ENCODE data around the gene DHODH. TPM values are rescaled to one million over a fixed set of nuclear protein-coding genes. Genes with fewer than 3 reads are reported as not detected.

The DHODH gene
- total RNA-seq: 10 to 100 TPM; 13.2 to 14.5 TPM

- Mint-ChIP-seq H3K36me3 (peaks cover 5% of the 10 kb centered on the region), H3K27me3 (peaks cover 5% of the 10 kb centered on the region), H3K27ac (peak within 1 kb of the TSS; percentile 96), H3K9me3 (no peaks in the 10 kb centered on the region), H3K4me3 (peak within 1 kb of the TSS; percentile 99), H3K4me1 (peaks cover 18% of the 10 kb centered on the region)
- DNase-seq (peak; percentile 96), ATAC-seq (ENCODE audit: low read depth) (peak; percentile 100)
- POLR2A ChIA-PET: interaction anchor here (0.7 kb wide), 1 partner anchor 740 kb away, joined by 4 read pairs; no protein-coding TSS in a partner anchor
Measured at GRCh38 chr16:72008424-72009216, at the start of gene DHODH. Gene DHODH (plus strand): TSS chr16:72008744. CDS start chr16:72008765, 21 bp downstream.

- POLR2A ChIA-PET: interaction anchor here (0.8 to 1.4 kb wide), 4 partner anchors 38 to 396 kb away, joined by 3 to 4 read pairs (median 3); partner anchors contain the start of genes AP1G1 and IST1
- H3K36me3 Mint-ChIP-seq: no peaks in the 10 kb centered on the region
Measured at GRCh38 chr16:71961066-71962039, 47.2 kb upstream of the DHODH start.

DNA sequence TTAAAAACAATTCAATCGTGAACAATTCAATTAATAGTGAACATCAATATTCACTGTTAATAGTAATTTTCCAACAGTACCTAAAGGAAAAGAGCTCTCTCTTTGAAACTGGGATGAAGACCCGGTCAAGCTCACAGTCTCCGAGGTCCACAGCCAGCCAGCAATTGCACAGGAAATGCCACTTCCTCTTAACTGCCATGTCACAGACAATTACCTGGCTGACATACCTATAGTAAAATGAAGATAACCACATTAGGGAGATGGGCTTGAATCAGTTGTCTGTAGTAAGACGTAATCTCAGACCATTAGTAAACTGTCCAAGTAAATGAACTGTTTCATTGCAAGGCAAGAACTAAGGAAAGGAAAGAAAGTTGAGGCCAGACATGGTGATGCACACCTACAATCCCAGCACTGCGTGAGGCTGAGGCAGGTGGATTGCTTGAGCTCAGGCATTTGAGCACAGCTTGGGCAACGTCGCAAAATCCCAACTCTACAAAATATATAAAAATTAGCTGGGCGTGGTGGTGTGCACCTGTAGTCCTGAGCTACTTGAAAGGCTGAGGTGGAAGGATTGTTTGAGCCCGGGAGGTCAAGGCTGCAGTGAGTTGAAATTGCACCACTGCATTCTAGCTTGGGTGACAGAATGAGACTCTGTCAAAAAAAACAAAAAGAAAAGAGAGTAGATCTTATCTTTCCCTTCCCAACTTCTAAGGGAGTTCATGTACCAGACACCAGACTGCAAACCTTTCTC lies 45.2 kb upstream of the DHODH start:
- no peak for DNase-seq
- peaks cover 15% of the 10 kb centered on the region for H3K4me1 Mint-ChIP-seq

More at GRCh38 chr16:71961066-71962039, 47.2 kb upstream of the DHODH start:
- Mint-ChIP-seq H3K27me3 (peaks cover 10% of the 10 kb centered on the region), H3K4me1 (peaks cover 21% of the 10 kb centered on the region), H3K27ac (no peak overlapping the region), H3K4me3 (no peak overlapping the region), H3K9me3 (no peaks in the 10 kb centered on the region)
- peak; percentile 83 for DNase-seq
- peak; percentile 83 for ATAC-seq (ENCODE audit: low read depth)

DNA sequence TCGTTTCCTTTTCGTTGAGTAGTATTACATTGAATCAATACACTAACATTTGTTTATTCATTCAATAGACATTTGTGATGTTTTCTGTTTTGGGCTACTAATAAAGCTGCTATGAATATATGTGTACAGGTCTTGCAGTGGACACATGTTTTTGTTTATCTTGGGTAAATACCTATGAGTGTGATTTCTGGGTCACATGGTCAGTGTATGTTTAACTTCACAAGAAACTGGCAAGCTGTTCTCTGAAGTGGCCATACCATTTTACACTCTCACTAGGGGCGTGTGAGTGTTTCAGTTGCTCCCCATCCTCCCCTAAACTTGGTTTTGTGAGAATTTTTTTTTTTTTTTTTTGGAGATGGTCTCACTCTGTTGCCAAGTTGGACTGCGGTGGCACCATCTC lies 43.3 kb upstream of the DHODH start:
- ATAC-seq (ENCODE audit: low read depth) (no peak), DNase-seq (no peak)
- POLR2A ChIA-PET: interaction anchor here (0.7 kb wide), 1 partner anchor 314 kb away, joined by 3 read pairs; no protein-coding TSS in a partner anchor
- Mint-ChIP-seq H3K9me3 (no peaks in the 10 kb centered on the region), H3K4me3 (no peak overlapping the region), H3K4me1 (peaks cover 13% of the 10 kb centered on the region), H3K27ac (no peak overlapping the region), H3K27me3 (peaks cover 4% of the 10 kb centered on the region), H3K36me3 (no peaks in the 10 kb centered on the region)

More for the DNA sequence above, 45.2 kb upstream of the DHODH start:
- POLR2A ChIA-PET: no interaction called here
- H3K27ac Mint-ChIP-seq: no peak overlapping the region
- H3K36me3 Mint-ChIP-seq: no peaks in the 10 kb centered on the region
- no peak for ATAC-seq (ENCODE audit: low read depth)
- peaks cover 10% of the 10 kb centered on the region for H3K27me3 Mint-ChIP-seq
- no peak overlapping the region for H3K4me3 Mint-ChIP-seq
- H3K9me3 Mint-ChIP-seq: no peaks in the 10 kb centered on the region

DNA sequence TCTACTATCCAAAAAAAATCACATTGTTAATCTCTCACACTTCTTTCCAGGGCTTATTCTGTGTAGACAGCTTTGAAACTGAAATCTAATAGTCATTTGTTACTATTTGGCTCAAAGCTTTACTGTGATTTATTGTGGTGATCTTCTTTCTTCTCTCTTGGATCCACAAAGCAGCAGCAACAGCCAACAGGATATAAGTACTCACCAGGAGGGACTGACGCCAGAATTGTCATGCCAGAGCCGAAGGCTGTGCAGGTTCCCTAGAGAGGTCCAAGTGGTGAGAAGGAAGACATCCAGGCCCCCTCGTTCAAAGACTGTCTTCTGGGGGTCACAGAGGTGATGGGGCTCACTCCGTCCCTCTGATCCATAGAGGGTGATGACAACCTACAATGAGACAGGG lies 41.6 kb upstream of the DHODH start:
- DNase-seq (no peak), ATAC-seq (ENCODE audit: low read depth) (no peak)
- Mint-ChIP-seq H3K27me3 (peaks cover 3% of the 10 kb centered on the region), H3K36me3 (no peaks in the 10 kb centered on the region), H3K9me3 (no peaks in the 10 kb centered on the region), H3K4me3 (no peak overlapping the region), H3K27ac (no peak overlapping the region), H3K4me1 (peaks cover 9% of the 10 kb centered on the region)
- POLR2A ChIA-PET: no interaction called here

DNA sequence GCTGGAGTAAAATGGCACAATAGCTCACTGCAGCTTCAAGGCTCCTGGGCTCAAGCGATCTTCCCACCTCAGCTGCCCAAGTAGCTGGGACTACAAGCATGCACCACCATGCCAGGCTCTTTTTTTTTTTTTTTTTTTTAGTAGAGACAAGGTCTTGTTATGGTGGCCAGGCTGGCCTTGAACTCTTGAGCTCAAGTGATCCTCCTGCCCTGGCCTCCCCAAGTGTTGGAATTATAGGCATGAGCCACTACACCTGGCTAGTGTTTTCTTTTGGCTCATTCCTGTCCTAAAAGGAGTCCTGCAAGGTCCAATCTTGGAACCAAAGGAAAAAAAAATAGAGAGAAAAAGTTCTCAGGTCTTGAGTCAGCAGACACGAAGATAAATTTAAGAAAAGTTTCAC lies 39.2 kb upstream of the DHODH start:
- POLR2A ChIA-PET: no interaction called here
- Mint-ChIP-seq H3K27me3 (peaks cover 3% of the 10 kb centered on the region), H3K4me3 (no peak overlapping the region), H3K27ac (no peak overlapping the region), H3K9me3 (no peaks in the 10 kb centered on the region), H3K4me1 (no peaks in the 10 kb centered on the region), H3K36me3 (no peaks in the 10 kb centered on the region)
- DNase-seq (no peak), ATAC-seq (ENCODE audit: low read depth) (no peak)

DNA sequence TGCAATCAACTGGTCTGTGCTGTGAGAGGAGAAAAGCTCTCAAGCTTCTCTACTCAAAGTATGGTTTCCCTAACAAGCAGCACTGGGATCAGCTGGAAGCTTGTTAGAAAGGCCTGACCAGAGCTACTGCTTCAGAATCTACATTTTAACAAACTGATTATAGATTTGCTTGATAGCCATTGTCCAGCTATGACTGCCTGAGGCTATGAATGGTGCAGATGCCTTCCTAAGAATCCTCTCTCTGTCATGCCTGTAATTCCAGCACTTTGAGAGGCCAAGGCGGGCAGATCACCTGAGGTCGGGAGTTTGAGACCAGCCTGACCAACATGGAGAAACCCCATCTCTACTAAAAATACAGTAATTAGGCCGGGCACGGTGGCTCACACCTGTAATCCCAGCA lies 37.0 kb upstream of the DHODH start:
- Mint-ChIP-seq H3K27me3 (peaks cover 3% of the 10 kb centered on the region), H3K27ac (no peak overlapping the region), H3K36me3 (no peaks in the 10 kb centered on the region), H3K4me1 (no peaks in the 10 kb centered on the region), H3K9me3 (no peaks in the 10 kb centered on the region), H3K4me3 (no peak overlapping the region)
- POLR2A ChIA-PET: no interaction called here
- DNase-seq (no peak), ATAC-seq (ENCODE audit: low read depth) (no peak)

- no peak overlapping the region for H3K27ac Mint-ChIP-seq
- no peaks in the 10 kb centered on the region for H3K36me3 Mint-ChIP-seq
Measured at GRCh38 chr16:71972356-71972755, 36.2 kb upstream of the DHODH start.

DNA sequence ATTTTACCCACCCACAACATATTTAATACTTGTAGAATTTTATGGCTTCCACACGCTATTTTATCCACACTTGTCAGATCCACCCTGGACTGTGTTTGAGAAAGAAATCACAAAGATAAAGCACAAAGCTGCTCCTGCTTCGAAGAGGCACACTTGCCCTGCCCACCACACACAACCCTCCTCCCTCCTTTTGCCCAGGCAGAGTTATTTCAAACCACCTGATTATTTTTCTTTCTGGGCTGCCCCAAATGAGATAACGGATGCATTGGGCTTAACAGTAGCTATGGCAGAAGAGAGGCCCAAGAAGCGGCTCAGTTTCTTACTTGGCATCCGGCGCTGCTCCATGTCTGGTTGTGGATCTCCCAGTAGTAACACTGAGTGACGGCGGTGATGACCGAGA lies 35.5 kb upstream of the DHODH start:
- peaks cover under 1% of the 10 kb centered on the region for H3K36me3 Mint-ChIP-seq
- peaks cover 3% of the 10 kb centered on the region for H3K27me3 Mint-ChIP-seq
- no peak for ATAC-seq (ENCODE audit: low read depth)
- DNase-seq: no peak
- H3K27ac Mint-ChIP-seq: no peak overlapping the region
- no peaks in the 10 kb centered on the region for H3K9me3 Mint-ChIP-seq
- no peaks in the 10 kb centered on the region for H3K4me1 Mint-ChIP-seq
- POLR2A ChIA-PET: no interaction called here
- H3K4me3 Mint-ChIP-seq: no peak overlapping the region

More at GRCh38 chr16:71972356-71972755, 36.2 kb upstream of the DHODH start:
- POLR2A ChIA-PET: interaction anchor here (0.6 kb wide), 1 partner anchor 76 kb away, joined by 3 read pairs; no protein-coding TSS in a partner anchor
- DNase-seq (no peak), ATAC-seq (ENCODE audit: low read depth) (no peak)
- Mint-ChIP-seq H3K27me3 (peaks cover 3% of the 10 kb centered on the region), H3K4me3 (no peak overlapping the region), H3K4me1 (no peaks in the 10 kb centered on the region), H3K9me3 (no peaks in the 10 kb centered on the region)

DNA sequence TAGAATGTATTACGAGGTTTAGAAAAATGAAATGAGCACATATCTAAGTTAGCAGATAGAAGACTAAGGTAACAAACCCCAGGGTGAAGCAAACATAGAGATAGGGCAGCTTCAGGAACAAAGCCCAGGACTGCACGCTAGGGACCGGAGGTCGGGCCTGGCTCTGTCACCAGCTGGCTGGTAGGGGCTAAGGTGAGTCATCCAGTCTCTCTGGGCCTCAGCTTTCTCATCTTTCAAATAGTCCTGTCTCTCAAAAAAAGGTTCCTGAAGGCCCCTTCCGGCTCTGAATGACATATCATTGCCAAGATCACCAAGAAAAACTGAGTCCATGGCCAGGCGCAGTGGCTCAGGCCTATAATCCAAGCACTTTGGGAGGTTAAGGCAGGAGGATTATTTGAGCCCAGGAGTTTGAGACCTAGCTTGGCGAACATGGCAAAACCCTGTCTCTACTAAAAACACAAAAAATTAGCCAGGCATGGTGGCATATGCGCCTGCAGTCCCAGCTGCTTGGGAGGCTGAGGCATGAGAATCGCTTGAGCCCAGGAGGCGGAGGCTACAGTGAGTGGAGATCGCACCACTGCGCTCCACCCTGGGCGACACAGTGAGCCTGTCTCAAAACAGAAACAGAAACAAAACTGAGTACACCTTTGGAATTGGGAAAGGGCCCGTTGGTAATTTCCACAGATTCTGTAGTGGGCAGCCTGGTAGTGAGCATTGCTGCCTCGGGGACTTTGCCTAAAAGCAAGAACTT lies 34.3 kb upstream of the DHODH start:
- DNase-seq: no peak
- H3K27me3 Mint-ChIP-seq: peaks cover 3% of the 10 kb centered on the region
- no peak overlapping the region for H3K27ac Mint-ChIP-seq
- H3K4me1 Mint-ChIP-seq: no peaks in the 10 kb centered on the region
- H3K4me3 Mint-ChIP-seq: no peak overlapping the region
- H3K9me3 Mint-ChIP-seq: no peaks in the 10 kb centered on the region
- ATAC-seq (ENCODE audit: low read depth): no peak
- POLR2A ChIA-PET: no interaction called here
- peaks cover 3% of the 10 kb centered on the region for H3K36me3 Mint-ChIP-seq

GRCh38 chr16:71985262-71985974 lies 23.1 kb upstream of the DHODH start:
- Mint-ChIP-seq H3K27ac (no peak overlapping the region), H3K36me3 (no peaks in the 10 kb centered on the region), H3K27me3 (peaks cover 16% of the 10 kb centered on the region), H3K4me1 (no peaks in the 10 kb centered on the region), H3K4me3 (no peak overlapping the region), H3K9me3 (no peaks in the 10 kb centered on the region)
- DNase-seq: no peak
- ATAC-seq (ENCODE audit: low read depth): no peak
- POLR2A ChIA-PET: no interaction called here

DNA sequence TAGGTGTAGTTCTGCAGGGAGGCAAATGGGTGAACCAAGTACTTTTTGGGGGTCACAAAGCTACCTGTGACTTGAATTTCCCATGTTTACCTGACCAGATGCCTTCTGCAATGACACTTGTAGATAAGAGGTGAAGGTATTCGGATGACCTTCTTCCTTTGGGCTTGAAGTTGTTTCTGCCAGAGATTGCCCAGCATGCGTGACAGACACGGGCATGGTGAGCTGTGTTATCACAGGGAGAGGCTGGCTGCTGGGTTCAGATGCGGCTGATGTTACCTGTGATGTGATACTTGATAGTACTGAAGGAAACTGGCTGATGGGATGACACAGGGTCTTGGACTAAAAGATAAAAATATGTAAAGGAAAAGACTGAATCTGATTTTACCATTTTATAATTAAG lies 22.4 kb upstream of the DHODH start:
- Mint-ChIP-seq H3K36me3 (no peaks in the 10 kb centered on the region), H3K4me1 (no peaks in the 10 kb centered on the region)
- POLR2A ChIA-PET: no interaction called here

More for the DNA sequence above, 22.4 kb upstream of the DHODH start:
- H3K9me3 Mint-ChIP-seq: no peaks in the 10 kb centered on the region
- no peak overlapping the region for H3K27ac Mint-ChIP-seq
- H3K27me3 Mint-ChIP-seq: peaks cover 15% of the 10 kb centered on the region
- no peak for DNase-seq
- no peak for ATAC-seq (ENCODE audit: low read depth)
- no peak overlapping the region for H3K4me3 Mint-ChIP-seq
